ENCODE measurements around the gene DNAJB12. TPM values are rescaled to one million over a fixed set of nuclear protein-coding genes. Genes with fewer than 3 reads are reported as not detected.

DNAJB12 gene
- total and polyA plus RNA-seq, 4 donors = 15.9 to 22.0 (median 18.9) TPM

DNA sequence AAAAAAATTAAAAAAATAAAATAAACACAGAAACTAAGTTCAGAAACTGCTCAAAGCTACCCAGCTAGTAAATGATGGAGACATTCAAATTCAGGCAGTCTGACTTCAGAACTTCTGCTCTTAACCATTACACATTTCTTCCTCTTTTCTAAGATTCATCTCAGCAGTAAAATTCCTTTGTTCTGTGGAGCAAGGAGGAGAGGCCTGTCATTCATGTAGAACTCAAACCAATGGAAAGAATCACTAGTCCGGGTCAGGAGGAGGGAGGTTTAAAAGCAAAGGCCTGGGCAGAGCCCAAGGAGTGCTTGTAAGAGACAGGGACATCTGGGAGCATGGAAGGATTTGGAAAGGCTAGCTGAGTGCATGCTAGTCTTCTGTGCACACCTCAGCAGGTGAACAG is 37.9 kb upstream of the DNAJB12 start:
- TF ChIP-seq, protein P1, sequence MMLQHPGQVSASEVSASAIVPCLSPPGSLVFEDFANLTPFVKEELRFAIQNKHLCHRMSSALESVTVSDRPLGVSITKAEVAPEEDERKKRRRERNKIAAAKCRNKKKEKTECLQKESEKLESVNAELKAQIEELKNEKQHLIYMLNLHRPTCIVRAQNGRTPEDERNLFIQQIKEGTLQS (IDR thresholded peaks at IDR 0.05) = no peak
- TF ChIP-seq EGR1 (IDR thresholded peaks at IDR 0.05; ENCODE audit: low read depth in 2 of 2) (no peak), RAD21 (IDR thresholded peaks at IDR 0.05) (no peak), GABPA (IDR thresholded peaks at IDR 0.05 in 1 of 2, conservative IDR thresholded peaks at IDR 0.05 in 1 of 2) (no peak), FOXA2 (IDR thresholded peaks at IDR 0.05) (no peak)
- TF ChIP-seq, protein P2, sequence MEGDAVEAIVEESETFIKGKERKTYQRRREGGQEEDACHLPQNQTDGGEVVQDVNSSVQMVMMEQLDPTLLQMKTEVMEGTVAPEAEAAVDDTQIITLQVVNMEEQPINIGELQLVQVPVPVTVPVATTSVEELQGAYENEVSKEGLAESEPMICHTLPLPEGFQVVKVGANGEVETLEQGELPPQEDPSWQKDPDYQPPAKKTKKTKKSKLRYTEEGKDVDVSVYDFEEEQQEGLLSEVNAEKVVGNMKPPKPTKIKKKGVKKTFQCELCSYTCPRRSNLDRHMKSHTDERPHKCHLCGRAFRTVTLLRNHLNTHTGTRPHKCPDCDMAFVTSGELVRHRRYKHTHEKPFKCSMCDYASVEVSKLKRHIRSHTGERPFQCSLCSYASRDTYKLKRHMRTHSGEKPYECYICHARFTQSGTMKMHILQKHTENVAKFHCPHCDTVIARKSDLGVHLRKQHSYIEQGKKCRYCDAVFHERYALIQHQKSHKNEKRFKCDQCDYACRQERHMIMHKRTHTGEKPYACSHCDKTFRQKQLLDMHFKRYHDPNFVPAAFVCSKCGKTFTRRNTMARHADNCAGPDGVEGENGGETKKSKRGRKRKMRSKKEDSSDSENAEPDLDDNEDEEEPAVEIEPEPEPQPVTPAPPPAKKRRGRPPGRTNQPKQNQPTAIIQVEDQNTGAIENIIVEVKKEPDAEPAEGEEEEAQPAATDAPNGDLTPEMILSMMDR (IDR thresholded peaks at IDR 0.05; ENCODE audit: low read depth, low read length, missing input control) = no peak
- TF ChIP-seq, protein P3, sequence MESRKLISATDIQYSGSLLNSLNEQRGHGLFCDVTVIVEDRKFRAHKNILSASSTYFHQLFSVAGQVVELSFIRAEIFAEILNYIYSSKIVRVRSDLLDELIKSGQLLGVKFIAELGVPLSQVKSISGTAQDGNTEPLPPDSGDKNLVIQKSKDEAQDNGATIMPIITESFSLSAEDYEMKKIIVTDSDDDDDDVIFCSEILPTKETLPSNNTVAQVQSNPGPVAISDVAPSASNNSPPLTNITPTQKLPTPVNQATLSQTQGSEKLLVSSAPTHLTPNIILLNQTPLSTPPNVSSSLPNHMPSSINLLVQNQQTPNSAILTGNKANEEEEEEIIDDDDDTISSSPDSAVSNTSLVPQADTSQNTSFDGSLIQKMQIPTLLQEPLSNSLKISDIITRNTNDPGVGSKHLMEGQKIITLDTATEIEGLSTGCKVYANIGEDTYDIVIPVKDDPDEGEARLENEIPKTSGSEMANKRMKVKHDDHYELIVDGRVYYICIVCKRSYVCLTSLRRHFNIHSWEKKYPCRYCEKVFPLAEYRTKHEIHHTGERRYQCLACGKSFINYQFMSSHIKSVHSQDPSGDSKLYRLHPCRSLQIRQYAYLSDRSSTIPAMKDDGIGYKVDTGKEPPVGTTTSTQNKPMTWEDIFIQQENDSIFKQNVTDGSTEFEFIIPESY (IDR thresholded peaks at IDR 0.05) = no peak
- WGBS = 92% methylated on average over 1 of the region's 1 CpG
- no peak for DNase-seq (ENCODE audit: low spot score)

DNA sequence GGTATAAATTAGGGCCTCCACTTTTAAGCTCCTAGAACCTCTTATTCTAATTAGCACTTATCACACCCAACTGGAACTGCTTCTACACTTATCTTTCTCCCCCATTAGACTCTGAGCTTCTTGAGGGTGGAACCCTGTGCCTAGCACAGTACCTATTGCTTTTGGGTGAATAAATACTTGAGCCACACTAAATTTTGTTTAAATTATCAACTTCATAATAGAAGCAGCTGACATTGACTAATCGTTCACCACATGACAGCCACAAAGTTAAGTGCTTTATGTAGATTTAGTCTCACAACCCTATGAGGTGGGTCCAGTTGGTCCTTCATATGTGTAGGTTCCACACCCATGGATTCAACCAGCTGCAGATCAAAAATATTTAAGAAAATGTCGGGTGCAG is 36.0 kb upstream of the DNAJB12 start:
- WGBS = 91% methylated on average over 2 of the region's 2 CpGs
- no peak for DNase-seq (ENCODE audit: low spot score)
- Histone ChIP-seq H3K9me3 (ENCODE audit: control insufficient read depth in 4 of 4, low read length in 3 of 4) (no peaks in the 10 kb centered on the region), H3K27ac (ENCODE audit: low read depth in 1 of 2, low read length in 2 of 2) (no peak overlapping the region), H3K9ac (ENCODE audit: low read depth in 1 of 2, low read length in 2 of 2) (no peak overlapping the region), H3K36me3 (ENCODE audit: control insufficient read depth in 4 of 4, insufficient read depth in 3 of 4, low read depth in 1 of 4, low read length in 3 of 4) (peaks cover 1 to 23% (median 12%) of the 10 kb centered on the region in 4 donors), H3K27me3 (ENCODE audit: control insufficient read depth in 4 of 4, insufficient read depth in 4 of 4, low read length in 3 of 4) (no peaks in the 10 kb centered on the region), H3K4me3 (ENCODE audit: low read depth in 1 of 3, low read length in 3 of 3) (no peak overlapping the region), H3K4me1 (ENCODE audit: control insufficient read depth in 4 of 4, insufficient read depth in 4 of 4, low read length in 3 of 4) (no peaks in the 10 kb centered on the region)
- no peak for TF ChIP-seq EGR1 (IDR thresholded peaks at IDR 0.05; ENCODE audit: low read depth in 2 of 2)
- no peak for TF ChIP-seq HNF4G (IDR thresholded peaks at IDR 0.05)
- TF ChIP-seq, protein P4, sequence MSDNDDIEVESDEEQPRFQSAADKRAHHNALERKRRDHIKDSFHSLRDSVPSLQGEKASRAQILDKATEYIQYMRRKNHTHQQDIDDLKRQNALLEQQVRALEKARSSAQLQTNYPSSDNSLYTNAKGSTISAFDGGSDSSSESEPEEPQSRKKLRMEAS (IDR thresholded peaks at IDR 0.05) = no peak
- no peak for TF ChIP-seq SP1 (IDR thresholded peaks at IDR 0.05)
- TF ChIP-seq YY1 (IDR thresholded peaks at IDR 0.05) = no peak
- TF ChIP-seq, protein P2 (IDR thresholded peaks at IDR 0.05; ENCODE audit: low read depth, low read length, missing input control) = no peak
- no peak for TF ChIP-seq JUND (IDR thresholded peaks at IDR 0.05)
- no peak for TF ChIP-seq GABPA (IDR thresholded peaks at IDR 0.05 in 1 of 2, conservative IDR thresholded peaks at IDR 0.05 in 1 of 2)

More for the DNA sequence above, 37.9 kb upstream of the DNAJB12 start:
- H3K27me3 ChIP-seq (ENCODE audit: control insufficient read depth in 4 of 4, insufficient read depth in 4 of 4, low read length in 3 of 4) = no peaks in the 10 kb centered on the region
- H3K27ac ChIP-seq (ENCODE audit: low read depth in 1 of 2, low read length in 2 of 2) = no peak overlapping the region
- no peaks in the 10 kb centered on the region for H3K9me3 ChIP-seq (ENCODE audit: control insufficient read depth in 4 of 4, low read length in 3 of 4)
- H3K36me3 ChIP-seq (ENCODE audit: control insufficient read depth in 4 of 4, insufficient read depth in 3 of 4, low read depth in 1 of 4, low read length in 3 of 4) = peaks cover 1 to 23% (median 11%) of the 10 kb centered on the region in 4 donors
- H3K9ac ChIP-seq (ENCODE audit: low read depth in 1 of 2, low read length in 2 of 2) = no peak overlapping the region
- H3K4me3 ChIP-seq (ENCODE audit: low read depth in 1 of 3, low read length in 3 of 3) = no peak overlapping the region
- H3K4me1 ChIP-seq (ENCODE audit: control insufficient read depth in 4 of 4, insufficient read depth in 4 of 4, low read length in 3 of 4) = no peaks in the 10 kb centered on the region

Data from liver (tissue), 9 donors.